GM12873 (cell line): ENCODE results near the gene INPP5A.

Source experiments
- TF ChIP-seq, protein P1 (sequence below): IDR thresholded peaks from 2 replicates; pipeline ENCODE4 v1.5.1; 2012; ENCODE audit warnings: low read depth, mild to moderate bottlenecking, moderate library complexity, low read length, control low read depth; ENCODE audit not compliant: insufficient read depth; ENCODE audit errors: missing control alignments

INPP5A gene

DNA sequence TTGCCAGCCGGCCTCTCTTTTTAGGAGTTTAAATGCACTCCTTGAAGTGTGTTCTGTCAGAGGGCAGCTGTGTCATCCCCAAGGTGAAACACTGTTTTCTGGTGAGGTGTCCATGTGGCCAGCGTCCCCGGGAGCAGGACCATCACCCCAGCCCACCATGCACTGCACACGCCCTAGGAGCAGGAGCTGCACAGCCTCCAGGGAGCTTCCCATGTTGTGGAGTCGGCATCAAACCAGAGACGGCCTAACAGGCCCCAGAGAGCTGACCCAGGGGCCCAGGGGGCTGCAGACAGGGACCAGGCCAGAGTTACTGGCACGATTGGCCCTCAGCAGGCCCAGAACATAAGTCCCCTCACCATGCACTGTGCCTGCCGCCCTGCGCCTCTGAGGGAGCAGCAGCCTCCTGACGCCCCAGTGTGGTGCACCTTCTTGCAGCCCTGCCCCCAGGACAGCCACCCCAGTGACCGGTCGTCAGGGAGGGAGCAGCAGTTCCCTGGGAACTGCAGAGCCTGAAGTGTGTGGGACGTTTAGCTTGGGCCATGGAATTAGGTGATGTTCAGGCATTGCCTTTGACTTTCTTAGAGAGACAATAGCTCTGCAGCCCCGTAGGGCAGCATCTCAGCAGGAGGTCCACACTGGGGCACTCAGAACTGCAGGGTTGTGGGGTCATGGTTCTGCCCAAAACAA, 150.4 kb downstream of the INPP5A start:
- TF ChIP-seq, protein P1, sequence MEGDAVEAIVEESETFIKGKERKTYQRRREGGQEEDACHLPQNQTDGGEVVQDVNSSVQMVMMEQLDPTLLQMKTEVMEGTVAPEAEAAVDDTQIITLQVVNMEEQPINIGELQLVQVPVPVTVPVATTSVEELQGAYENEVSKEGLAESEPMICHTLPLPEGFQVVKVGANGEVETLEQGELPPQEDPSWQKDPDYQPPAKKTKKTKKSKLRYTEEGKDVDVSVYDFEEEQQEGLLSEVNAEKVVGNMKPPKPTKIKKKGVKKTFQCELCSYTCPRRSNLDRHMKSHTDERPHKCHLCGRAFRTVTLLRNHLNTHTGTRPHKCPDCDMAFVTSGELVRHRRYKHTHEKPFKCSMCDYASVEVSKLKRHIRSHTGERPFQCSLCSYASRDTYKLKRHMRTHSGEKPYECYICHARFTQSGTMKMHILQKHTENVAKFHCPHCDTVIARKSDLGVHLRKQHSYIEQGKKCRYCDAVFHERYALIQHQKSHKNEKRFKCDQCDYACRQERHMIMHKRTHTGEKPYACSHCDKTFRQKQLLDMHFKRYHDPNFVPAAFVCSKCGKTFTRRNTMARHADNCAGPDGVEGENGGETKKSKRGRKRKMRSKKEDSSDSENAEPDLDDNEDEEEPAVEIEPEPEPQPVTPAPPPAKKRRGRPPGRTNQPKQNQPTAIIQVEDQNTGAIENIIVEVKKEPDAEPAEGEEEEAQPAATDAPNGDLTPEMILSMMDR, result no peak

DNA sequence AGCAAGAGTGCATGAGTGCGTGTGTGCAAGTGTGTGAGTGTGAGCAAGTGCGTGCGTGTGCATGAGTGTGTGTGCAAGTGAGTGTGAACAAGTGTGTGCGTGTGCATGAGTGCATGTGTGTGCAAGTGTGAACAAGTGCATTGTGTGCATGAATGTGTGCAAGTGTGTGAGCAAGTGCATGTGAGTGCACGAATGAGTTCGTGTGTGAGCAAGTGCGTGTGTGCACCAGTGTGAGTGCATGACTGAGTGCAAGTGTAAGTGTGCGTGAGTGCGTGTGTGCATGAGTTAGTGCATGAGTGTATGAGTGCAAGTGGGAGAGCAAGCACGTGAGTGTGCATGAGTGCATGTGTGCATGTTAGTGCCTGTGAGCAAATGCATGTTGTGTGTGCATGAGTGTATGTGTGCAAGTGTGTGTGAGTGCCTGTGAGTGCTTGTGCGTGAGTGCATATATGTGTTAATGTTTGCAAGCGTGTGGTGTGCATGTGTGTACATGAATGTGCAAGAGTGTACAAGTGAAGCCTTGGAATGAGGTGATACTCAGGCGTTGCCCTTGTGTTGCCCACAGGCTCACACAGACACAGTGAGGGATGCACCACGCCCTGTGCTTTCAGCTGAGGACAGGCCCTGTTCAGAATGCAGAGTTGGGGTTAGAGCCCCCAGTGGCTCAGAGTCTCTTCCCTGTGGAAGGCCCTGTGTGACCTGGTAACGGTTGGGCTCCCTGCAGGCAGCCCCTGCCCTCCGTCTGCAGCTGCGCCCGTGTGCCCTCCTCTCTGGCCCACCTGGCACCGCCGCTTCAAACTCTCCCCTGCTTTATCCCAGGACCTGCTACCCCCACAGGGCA, 151.2 kb downstream of the INPP5A start:
- TF ChIP-seq, protein P1, result no peak

- TF ChIP-seq, protein P1, result no peak
Measured at GRCh38 chr10:132689721-132690360, 152.3 kb downstream of the INPP5A start.

DNA sequence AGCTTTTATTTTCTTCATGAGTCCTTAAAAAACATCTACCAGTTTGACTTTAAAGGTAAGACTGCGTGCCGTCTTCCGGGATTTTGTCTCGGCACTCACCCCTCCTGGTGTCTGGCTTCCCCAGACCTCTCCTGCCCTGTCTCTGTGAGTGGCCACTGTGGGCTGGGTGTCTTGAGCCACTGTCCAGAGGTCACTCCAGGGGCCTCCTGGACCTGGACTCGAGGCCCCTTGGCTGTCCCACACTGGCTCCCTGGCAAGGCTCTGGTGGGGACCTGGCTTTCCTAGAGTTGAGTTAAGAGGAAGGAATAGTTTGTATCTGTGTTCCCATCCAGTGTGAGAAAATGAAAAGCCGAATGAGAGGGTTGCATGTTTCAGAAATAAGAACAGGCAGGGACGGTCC, 152.8 kb downstream of the INPP5A start:
- TF ChIP-seq, protein P1, result no peak

DNA sequence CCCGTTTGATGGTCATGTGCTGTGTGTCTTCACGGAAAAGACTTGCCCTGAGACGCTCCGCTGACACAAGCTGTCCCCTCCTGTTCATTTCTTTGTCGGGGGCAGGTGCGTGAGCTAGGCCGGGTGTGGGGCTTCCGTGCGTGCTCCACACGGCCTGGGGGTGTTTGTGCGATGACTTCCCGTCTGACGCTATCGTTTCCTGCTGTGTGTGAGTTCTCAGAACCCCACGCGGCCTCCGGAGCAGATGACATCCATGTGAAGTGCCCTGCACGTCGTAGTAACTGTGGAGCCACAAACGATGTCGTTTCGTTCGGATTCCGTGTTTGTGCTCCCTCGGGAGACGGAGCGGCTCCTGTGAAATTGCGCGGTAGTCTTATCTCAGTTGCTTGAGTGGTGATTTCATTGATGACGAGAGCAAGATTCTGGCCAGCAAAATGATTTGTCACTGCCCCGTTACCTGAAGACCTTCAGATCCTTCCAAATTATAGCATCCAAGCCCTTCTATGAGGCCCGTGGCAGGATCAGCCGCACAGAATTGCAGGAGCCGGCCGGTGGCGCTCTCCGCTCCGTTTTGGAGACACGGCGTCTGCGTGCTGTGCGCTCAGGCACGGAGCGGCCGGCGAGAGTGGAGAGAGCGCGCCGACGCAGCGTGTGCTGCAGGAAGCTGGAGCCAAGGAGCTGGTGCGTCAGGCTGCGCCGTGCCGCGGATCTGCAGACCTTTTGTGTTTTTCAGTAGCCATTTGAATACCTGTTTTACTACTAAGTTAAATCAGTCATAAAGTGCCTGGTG, 153.4 kb downstream of the INPP5A start:
- TF ChIP-seq, protein P1, result no peak

- TF ChIP-seq, protein P1, result no peak
Measured at GRCh38 chr10:132691711-132692153, 154.1 kb downstream of the INPP5A start.
